Lung (tissue), 12 donors: ENCODE results near the gene NXNL1. TPM values are rescaled to one million over a fixed set of nuclear protein-coding genes. Genes with fewer than 3 reads are reported as not detected.
A peak's percentile ranks its signal among the peaks of the same experiment; 100 is the strongest.

ENCODE experiments used
- ATAC-seq: fragments of 200-7000 bp; cut with Tn5 transposase; one replicate; pipeline ENCODE4 v1.9.1; 2020; ENCODE audit warnings: moderate number of reproducible peaks; ENCODE audit not compliant: insufficient read depth, low FRiP score
- DNase-seq, 3 donors: peaks; one replicate each; pipeline ENCODE4 v3.0.0-alpha.2; 2013 to 2017
- H3K27ac ChIP-seq, 2 donors: one replicate each; pipeline ENCODE4 v1.5.1; 2013; ENCODE audit warnings: mild to moderate bottlenecking in 2 of 2, moderate library complexity in 2 of 2, control low read depth in 1 of 2, inconsistent platforms in 1 of 2, low read depth in 1 of 2, low read length in 1 of 2
- H3K27me3 ChIP-seq, 3 donors: one replicate each; pipeline ENCODE4 v1.5.1; 2013; ENCODE audit warnings: low read length in 2 of 3; ENCODE audit not compliant: control insufficient read depth in 3 of 3, insufficient read depth in 3 of 3
- H3K36me3 ChIP-seq, 4 donors: one replicate each; pipeline ENCODE4 v1.5.1; 2013; ENCODE audit warnings: low read length in 4 of 4, mild to moderate bottlenecking in 1 of 4, moderate library complexity in 1 of 4; ENCODE audit not compliant: control insufficient read depth in 4 of 4, insufficient read depth in 4 of 4
- H3K4me1 ChIP-seq, 5 donors: one replicate each; pipeline ENCODE4 v1.5.1; 2013; ENCODE audit warnings: low read length in 5 of 5, mild to moderate bottlenecking in 2 of 5, moderate library complexity in 1 of 5; ENCODE audit not compliant: control insufficient read depth in 5 of 5, insufficient read depth in 5 of 5
- H3K4me3 ChIP-seq: one replicate; pipeline ENCODE4 v1.5.1; 2013; ENCODE audit warnings: mild to moderate bottlenecking, control low read depth, moderate library complexity
- H3K9ac ChIP-seq, 2 donors: one replicate each; pipeline ENCODE4 v1.5.1; 2013; ENCODE audit warnings: low read length in 2 of 2, control low read depth in 1 of 2; ENCODE audit not compliant: insufficient read depth in 1 of 2
- H3K9me3 ChIP-seq, 4 donors: one replicate each; pipeline ENCODE4 v1.5.1; 2013; ENCODE audit warnings: low read length in 3 of 4, mild to moderate bottlenecking in 1 of 4, moderate library complexity in 1 of 4; ENCODE audit not compliant: control insufficient read depth in 4 of 4, insufficient read depth in 3 of 4
- WGBS, 2 donors: extraction: QIAGEN DNeasy Blood & Tissue Kit; methylation state at CpG; one replicate each; pipeline ENCODE4 v1.1.7; 2013; 5-methylcytosine and 5-hydroxymethylcytosine counted together
- polyA plus RNA-seq, 2 donors: library from polyadenylated mRNA; stranded (reverse); fragments of 200-250 nt; gene quantifications; one replicate each; pipeline ENCODE4 v1.2.1, GENCODE V29; 2013
- total RNA-seq, 2 donors: library from RNA; depleted of rRNA in 1 of 2; stranded (reverse); fragments of >200 nt in 1 of 2; gene quantifications; one replicate each; pipeline ENCODE4 v1.2.1, GENCODE V29; 2014 to 2021
- TF ChIP-seq, protein P1 (sequence below): IDR thresholded peaks from 2 replicates; pipeline ENCODE4 v1.5.1; 2012; ENCODE audit warnings: mild to moderate bottlenecking; ENCODE audit errors: control extremely low read depth, extremely low read depth
- donor health status: control.
- donor health status: control.
- donor health status: Bipolar disorder and iron deficiency.
- donor health status: healthy.
- donor health status: DM: yes; HTN: yes; CAD: no.

NXNL1 gene
- total and polyA plus RNA-seq, 4 donors, result not detected

DNA sequence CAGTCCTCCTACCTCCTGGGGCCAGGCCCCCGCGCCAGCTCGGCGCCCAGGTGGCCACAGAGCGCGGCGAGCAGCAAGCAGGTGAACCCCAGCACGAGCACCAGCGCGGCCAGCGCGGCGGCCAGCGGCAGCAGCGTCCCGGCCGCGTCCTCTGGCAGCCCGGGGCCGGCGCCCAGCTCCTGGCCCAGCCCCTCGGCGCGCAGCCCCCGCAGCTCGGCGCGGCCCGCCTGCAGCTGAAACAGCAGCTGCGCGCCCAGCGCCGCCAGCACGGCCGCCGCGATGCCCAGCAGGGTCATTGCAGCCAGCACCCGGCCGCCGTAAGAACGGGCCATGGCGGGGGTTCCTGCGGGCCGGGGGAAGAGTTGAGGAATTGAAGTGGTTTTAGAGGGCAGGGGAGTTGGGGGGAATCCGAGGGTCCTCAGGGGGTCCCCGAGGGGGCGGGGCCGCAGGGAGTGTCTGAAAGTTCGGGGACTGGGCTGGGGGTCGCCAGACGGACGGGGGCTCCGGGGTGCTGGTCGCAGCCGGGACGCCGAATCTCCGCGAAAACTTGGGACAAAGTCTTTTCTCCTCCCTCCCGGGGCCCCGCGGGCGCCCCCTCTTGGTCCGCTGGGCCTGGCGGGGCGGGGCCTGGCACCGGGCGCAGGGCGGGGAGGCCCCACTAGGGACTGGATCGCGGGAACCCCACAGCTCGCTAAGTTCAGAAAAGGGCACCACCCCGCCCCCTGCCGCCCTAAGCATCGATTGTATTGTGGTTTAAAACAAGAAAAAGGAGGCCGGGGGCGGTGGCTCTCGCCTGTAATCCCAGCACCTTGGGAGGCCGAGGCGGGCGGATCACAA is 12.4 kb downstream of the NXNL1 start, which contains the start of gene TMEM221:
Gene TMEM221 (minus strand): TSS at position 538 of the 837 bp plus-strand sequence. CDS start 206 bp downstream, at position 332.
- DNase-seq, result peak; percentile 35 to 49 (median 46)

DNA sequence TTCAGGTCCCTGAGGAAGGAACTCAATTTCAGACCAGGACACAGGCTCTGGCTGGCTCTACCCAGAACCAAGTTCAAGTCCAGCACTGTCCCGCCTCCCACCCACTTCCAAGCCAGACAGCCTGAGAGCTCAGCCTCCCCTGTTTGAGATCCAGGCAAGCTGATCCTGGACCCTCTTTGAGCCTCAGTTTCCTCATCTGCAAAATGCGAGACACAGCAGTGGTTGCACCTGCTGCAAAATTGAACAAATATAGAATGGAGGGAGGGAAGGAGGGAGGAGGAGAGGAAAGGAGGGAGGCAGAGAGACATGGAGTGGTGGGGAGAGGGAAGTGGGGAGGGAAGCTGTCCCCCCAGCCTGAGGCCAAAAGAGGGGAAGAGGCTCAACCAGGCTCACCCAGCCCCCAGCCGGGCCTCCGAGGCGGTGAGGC is 13.0 kb downstream of the NXNL1 start:
- TF ChIP-seq, protein P1, sequence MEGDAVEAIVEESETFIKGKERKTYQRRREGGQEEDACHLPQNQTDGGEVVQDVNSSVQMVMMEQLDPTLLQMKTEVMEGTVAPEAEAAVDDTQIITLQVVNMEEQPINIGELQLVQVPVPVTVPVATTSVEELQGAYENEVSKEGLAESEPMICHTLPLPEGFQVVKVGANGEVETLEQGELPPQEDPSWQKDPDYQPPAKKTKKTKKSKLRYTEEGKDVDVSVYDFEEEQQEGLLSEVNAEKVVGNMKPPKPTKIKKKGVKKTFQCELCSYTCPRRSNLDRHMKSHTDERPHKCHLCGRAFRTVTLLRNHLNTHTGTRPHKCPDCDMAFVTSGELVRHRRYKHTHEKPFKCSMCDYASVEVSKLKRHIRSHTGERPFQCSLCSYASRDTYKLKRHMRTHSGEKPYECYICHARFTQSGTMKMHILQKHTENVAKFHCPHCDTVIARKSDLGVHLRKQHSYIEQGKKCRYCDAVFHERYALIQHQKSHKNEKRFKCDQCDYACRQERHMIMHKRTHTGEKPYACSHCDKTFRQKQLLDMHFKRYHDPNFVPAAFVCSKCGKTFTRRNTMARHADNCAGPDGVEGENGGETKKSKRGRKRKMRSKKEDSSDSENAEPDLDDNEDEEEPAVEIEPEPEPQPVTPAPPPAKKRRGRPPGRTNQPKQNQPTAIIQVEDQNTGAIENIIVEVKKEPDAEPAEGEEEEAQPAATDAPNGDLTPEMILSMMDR, result no peak
- DNase-seq (no peak), ATAC-seq (no peak)
- Histone ChIP-seq H3K9me3 (no peaks in the 10 kb centered on the region), H3K36me3 (no peaks in the 10 kb centered on the region), H3K9ac (no peak overlapping the region), H3K4me3 (no peak overlapping the region), H3K27ac (no peak overlapping the region), H3K4me1 (peaks cover 0 to 5% (median 0%) of the 10 kb centered on the region in 5 donors), H3K27me3 (peaks cover 0 to 8% (median 3%) of the 10 kb centered on the region in 3 donors)
- WGBS, 2 donors, result 33% methylated on average over 5 of the region's 5 CpGs

More for the DNA sequence above, 12.4 kb downstream of the NXNL1 start, which contains the start of gene TMEM221:
- H3K36me3 ChIP-seq, result no peaks in the 10 kb centered on the region
- 2 to 4% methylated on average over 55 to 81 of the region's 81 CpGs for WGBS, 2 donors
- peaks cover 0 to 10% (median 3%) of the 10 kb centered on the region in 3 donors for H3K27me3 ChIP-seq
- no peak for ATAC-seq
- no peak within 1 kb of the TSS for H3K27ac ChIP-seq
- TF ChIP-seq, protein P1, result no peak
- H3K9me3 ChIP-seq, result peaks cover 0 to 2% (median 0%) of the 10 kb centered on the region in 4 donors
- H3K4me3 ChIP-seq, result peak within 1 kb of the TSS; percentile 3
- H3K4me1 ChIP-seq, result peaks cover 0 to 7% (median 0%) of the 10 kb centered on the region in 5 donors
- no peak within 1 kb of the TSS for H3K9ac ChIP-seq

DNA sequence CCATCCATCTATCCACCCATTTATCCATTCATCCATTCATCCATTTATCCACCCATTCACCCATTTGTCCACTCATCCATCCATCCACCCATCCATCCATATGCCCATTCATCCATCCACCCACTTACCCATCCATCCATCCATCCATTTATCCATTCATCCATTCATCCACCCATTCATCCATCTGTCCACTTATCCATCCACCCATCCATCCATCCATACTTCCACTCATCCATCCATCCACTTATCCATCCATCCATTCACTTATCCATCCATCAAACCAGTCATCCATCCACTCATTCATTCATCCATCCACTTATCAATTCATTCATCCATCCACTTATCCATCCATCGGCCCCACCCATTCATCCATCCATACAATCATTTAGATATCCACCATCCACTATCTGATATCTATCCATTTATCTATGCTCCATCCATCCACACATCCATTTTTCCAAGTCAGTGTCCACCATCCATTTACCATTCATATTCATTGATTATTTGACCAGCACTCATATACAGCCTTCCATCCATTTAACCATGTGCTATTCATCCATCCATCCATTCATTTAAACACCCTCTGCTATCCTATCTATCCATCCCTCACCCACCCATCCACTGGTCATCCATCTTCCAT is 15.1 kb downstream of the NXNL1 start:
- no peaks in the 10 kb centered on the region for H3K36me3 ChIP-seq
- H3K4me3 ChIP-seq, result no peak overlapping the region
- no peak for ATAC-seq

More for the DNA sequence above, 15.1 kb downstream of the NXNL1 start:
- Histone ChIP-seq H3K27ac (no peak overlapping the region), H3K27me3 (peaks cover 0 to 8% (median 3%) of the 10 kb centered on the region in 3 donors), H3K4me1 (peaks cover 0 to 5% (median 0%) of the 10 kb centered on the region in 5 donors), H3K9me3 (peaks cover 0 to 4% (median 0%) of the 10 kb centered on the region in 4 donors), H3K9ac (no peak overlapping the region)
- TF ChIP-seq, protein P1, result no peak
- DNase-seq, result no peak
- 94 to 96% methylated on average over 1 of the region's 1 CpG for WGBS, 2 donors
